Endothelial cell (in vitro differentiated cells): Measurements from ENCODE around the gene TMED10. TPM values are rescaled to one million over a fixed set of nuclear protein-coding genes. Genes with fewer than 3 reads are reported as not detected.
"Not testable (repeated sequence)": the region's sequence is repeated elsewhere in the genome, so short reads cannot be mapped to it uniquely, and the experiment has no call there.

Experiments
- DNase-seq: peaks from one replicate; pipeline ENCODE4 v3.0.0; 2021; ENCODE audit warnings: low spot score
- H3K27ac Mint-ChIP-seq: one replicate; pipeline ENCODE4 v1.8.0; 2021; ENCODE audit warnings: mixed read lengths, inconsistent platforms; ENCODE audit not compliant: unreplicated experiment
- H3K27me3 Mint-ChIP-seq: one replicate; pipeline ENCODE4 v1.8.0; 2021; ENCODE audit warnings: mild to moderate bottlenecking, moderate library complexity, mixed read lengths, inconsistent platforms; ENCODE audit not compliant: unreplicated experiment
- H3K36me3 Mint-ChIP-seq: one replicate; pipeline ENCODE4 v1.8.0; 2021; ENCODE audit warnings: mild to moderate bottlenecking, low read depth, mixed read lengths, inconsistent platforms; ENCODE audit not compliant: unreplicated experiment
- H3K4me1 Mint-ChIP-seq: one replicate; pipeline ENCODE4 v1.8.0; 2021; ENCODE audit warnings: mild to moderate bottlenecking, mixed read lengths, inconsistent platforms; ENCODE audit not compliant: unreplicated experiment
- H3K4me3 Mint-ChIP-seq: one replicate; pipeline ENCODE4 v1.8.0; 2021; ENCODE audit warnings: mild to moderate bottlenecking, mixed read lengths, inconsistent platforms; ENCODE audit not compliant: unreplicated experiment
- H3K9me3 Mint-ChIP-seq: one replicate; pipeline ENCODE4 v1.8.0; 2021; ENCODE audit warnings: mixed read lengths, inconsistent platforms; ENCODE audit not compliant: unreplicated experiment
- total RNA-seq: library from RNA; stranded (reverse); fragmentation: NEBNext Ultra II Directional; extraction: Animal tissue kit (Norgen Biotek cat#: 25700); gene quantifications from one replicate; pipeline ENCODE4 v1.2.1, GENCODE V29; 2021; ENCODE audit not compliant: unreplicated experiment
- TF ChIP-seq, protein P1 (sequence below): fragments of 200-600 bp; sonication (generic); IDR thresholded peaks from one replicate; pipeline ENCODE4 v1.5.0; 2021; ENCODE audit warnings: antibody characterized with exemption; ENCODE audit not compliant: unreplicated experiment

The TMED10 gene
- total RNA-seq, 1 donor from 2014 or later: 312 TPM

DNA sequence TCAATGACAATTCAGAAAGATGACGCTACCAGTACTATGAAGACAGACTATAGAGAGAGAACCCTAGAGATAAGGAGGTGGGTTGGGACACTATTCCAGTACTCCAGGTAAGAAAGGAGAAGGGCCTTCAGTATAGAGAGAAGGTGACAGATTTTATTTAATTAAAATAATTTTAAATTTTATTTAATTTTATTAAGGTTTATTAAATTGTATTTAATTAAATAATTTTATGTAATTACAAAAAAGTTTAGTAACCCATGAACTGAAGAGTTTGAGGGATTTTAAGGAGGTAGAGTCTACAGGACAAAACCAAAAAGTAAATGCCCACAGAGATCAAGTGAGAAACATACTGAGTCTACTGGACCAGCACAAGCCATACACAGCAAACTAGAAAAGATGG, 20.3 kb downstream of the TMED10 start:
- H3K27me3 Mint-ChIP-seq: no peaks in the 10 kb centered on the region
- H3K27ac Mint-ChIP-seq: peak overlapping the region; percentile 4
- no peak overlapping the region for H3K4me3 Mint-ChIP-seq
- TF ChIP-seq, protein P1, sequence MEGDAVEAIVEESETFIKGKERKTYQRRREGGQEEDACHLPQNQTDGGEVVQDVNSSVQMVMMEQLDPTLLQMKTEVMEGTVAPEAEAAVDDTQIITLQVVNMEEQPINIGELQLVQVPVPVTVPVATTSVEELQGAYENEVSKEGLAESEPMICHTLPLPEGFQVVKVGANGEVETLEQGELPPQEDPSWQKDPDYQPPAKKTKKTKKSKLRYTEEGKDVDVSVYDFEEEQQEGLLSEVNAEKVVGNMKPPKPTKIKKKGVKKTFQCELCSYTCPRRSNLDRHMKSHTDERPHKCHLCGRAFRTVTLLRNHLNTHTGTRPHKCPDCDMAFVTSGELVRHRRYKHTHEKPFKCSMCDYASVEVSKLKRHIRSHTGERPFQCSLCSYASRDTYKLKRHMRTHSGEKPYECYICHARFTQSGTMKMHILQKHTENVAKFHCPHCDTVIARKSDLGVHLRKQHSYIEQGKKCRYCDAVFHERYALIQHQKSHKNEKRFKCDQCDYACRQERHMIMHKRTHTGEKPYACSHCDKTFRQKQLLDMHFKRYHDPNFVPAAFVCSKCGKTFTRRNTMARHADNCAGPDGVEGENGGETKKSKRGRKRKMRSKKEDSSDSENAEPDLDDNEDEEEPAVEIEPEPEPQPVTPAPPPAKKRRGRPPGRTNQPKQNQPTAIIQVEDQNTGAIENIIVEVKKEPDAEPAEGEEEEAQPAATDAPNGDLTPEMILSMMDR: no peak
- peaks cover 8% of the 10 kb centered on the region for H3K36me3 Mint-ChIP-seq
- no peaks in the 10 kb centered on the region for H3K9me3 Mint-ChIP-seq
- DNase-seq: no peak
- peaks cover 3% of the 10 kb centered on the region for H3K4me1 Mint-ChIP-seq

DNA sequence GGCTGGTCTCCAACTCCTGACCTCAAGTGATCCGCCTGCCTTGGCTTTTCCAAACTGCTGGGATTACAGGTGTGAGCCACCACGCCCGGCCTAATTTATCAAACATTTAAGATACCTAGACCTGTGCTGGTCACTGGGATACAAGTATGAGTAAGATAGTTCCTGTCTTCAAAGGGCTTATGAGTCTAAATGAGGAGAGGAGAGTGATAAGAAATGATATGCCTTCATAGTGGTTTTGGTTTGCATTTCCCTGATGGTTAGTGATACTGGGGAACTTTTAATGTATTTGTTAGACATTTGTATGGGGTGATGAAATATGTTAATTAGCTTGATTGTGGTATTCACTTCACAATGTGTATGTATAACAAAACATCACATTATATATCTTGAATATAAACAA, 21.2 kb downstream of the TMED10 start:
- no peak overlapping the region for H3K27ac Mint-ChIP-seq

DNA sequence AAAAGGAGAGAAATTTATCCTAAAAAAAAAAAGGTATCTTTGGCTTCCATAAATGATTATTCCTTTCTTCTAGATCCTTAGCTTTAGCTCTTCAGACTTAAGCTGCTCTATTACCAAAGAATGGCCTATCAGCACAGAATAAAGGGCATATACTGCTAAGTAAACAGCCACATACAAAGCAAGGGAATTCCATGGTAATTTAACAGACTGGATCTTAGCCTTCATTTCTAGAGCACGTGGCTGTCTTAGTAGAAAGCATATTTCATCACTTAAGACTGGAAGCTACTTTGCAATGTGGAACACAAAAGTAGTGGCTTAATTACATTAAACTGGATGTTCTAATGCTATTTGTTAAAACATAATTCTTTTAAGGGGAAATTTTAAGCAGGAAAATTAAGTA, 23.1 kb downstream of the TMED10 start:
- no peak overlapping the region for H3K27ac Mint-ChIP-seq
- H3K4me1 Mint-ChIP-seq: peaks cover 5% of the 10 kb centered on the region
- DNase-seq: no peak
- H3K36me3 Mint-ChIP-seq: peaks cover 12% of the 10 kb centered on the region
- TF ChIP-seq, protein P1: no peak
- H3K4me3 Mint-ChIP-seq: no peak overlapping the region
- H3K9me3 Mint-ChIP-seq: no peaks in the 10 kb centered on the region
- H3K27me3 Mint-ChIP-seq: no peaks in the 10 kb centered on the region

More for the DNA sequence above, 21.2 kb downstream of the TMED10 start:
- TF ChIP-seq, protein P1: no peak
- H3K4me1 Mint-ChIP-seq: peaks cover 3% of the 10 kb centered on the region
- H3K4me3 Mint-ChIP-seq: no peak overlapping the region
- no peak for DNase-seq
- no peaks in the 10 kb centered on the region for H3K9me3 Mint-ChIP-seq
- H3K36me3 Mint-ChIP-seq: peaks cover 8% of the 10 kb centered on the region
- no peaks in the 10 kb centered on the region for H3K27me3 Mint-ChIP-seq

DNA sequence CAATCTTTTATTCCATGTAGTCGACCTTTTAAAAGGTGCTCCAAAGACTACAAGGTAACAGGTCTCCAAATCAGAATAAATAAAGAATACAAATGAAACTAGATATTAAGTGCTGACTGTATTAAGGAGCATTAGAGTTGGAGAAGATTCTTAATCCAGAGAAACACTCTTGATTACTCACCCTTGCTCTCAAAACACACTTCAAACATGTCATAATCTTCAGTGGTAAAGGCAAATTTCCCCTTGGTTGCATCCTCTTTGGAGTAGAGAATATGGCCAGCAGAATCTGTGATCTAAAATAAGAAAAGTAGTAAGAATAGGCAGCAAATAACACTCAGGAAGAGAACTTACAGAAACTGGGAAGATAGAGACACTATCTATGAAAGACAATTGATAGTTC, 24.6 kb downstream of the TMED10 start:
- Mint-ChIP-seq H3K27ac (no peak overlapping the region), H3K36me3 (peaks cover 12% of the 10 kb centered on the region), H3K9me3 (no peaks in the 10 kb centered on the region), H3K4me3 (no peak overlapping the region), H3K4me1 (peaks cover 15% of the 10 kb centered on the region), H3K27me3 (peaks cover 2% of the 10 kb centered on the region)
- DNase-seq: no peak
- TF ChIP-seq, protein P1: no peak

DNA sequence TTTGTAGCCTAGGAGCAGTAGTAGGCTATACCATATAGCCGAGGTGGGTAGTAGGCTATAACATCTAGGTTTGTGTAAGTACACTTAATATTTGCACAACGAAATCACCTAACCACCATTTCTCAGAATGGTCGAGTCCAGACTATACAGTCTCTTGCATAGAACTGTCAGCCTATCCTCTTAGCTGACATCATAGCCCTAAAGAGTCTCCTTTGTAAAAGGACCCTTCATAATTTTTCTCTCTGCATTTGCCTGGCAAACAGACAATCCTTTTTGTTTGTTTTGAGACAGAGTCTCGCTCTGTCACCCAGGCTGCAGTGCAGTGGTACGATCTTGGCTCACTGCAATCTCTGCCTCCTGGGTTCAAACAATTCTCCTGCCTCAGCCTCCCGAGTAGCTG, 25.8 kb downstream of the TMED10 start:
- not testable (repeated sequence) for H3K9me3 Mint-ChIP-seq, H3K27me3 Mint-ChIP-seq, H3K4me3 Mint-ChIP-seq, H3K27ac Mint-ChIP-seq, DNase-seq
- Mint-ChIP-seq H3K36me3 (peaks cover 16% of the 10 kb centered on the region), H3K4me1 (peaks cover 25% of the 10 kb centered on the region)
